Subcutaneous adipose tissue (tissue), 4 donors: ENCODE data around the gene RINL. TPM values are rescaled to one million over a fixed set of nuclear protein-coding genes. Genes with fewer than 3 reads are reported as not detected.

Experiments used
- total RNA-seq, 4 donors: library from RNA; depleted of rRNA; stranded (reverse); fragments of >200 nt; gene quantifications; one replicate each; pipeline ENCODE4 v1.1.0, GENCODE V29; 2016
- TF ChIP-seq, protein P1 (sequence below): fragments of 450-650 bp; IDR thresholded peaks from one replicate; pipeline ENCODE4 v1.5.1; 2016; ENCODE audit warnings: low read depth, mild to moderate bottlenecking, control low read depth, antibody characterized with exemption, moderate library complexity

Gene RINL
- total RNA-seq, 4 donors from 2014 or later, result 3.6 to 11.0 (median 4.6) TPM

DNA sequence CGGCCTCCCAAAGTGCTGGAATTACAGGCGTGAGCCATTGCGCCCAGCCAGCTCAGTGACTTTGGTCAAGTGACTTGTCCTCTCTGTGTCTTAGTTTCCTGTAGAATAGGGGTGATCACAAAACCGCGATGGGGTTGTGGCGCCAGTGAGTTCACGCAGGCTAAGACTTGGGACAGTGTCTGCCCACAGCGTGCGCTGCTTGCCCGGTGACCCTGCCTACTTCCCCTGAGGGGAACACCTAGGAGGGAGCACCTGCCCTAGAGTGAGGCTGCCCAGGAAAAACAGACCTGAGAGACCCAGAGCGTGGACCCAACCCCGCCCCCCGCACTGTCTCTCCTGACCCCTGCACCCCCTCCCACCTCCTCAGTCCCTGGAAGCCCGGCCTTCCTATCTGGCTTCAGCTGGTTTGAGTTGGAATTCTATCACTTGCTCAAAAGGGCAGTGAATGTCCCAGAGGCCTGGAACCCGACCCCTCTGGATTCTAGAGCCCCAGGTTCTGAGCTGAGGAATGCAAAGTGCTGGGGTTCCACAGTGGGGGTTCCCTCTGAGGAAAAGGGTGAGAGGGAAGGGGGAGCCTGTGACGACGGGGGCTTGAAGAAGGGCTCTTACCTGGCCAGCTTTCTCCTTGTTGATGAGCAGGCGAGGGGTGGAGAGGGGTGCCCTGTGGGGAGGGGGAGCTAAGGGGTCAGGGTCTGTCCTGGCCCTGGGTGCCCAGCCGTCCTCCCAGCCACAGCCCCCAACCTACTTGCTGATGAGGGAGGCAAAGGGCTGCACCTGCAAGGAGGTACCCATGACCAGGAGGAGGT is 2.2 kb upstream of the RINL start:
- TF ChIP-seq, protein P1, sequence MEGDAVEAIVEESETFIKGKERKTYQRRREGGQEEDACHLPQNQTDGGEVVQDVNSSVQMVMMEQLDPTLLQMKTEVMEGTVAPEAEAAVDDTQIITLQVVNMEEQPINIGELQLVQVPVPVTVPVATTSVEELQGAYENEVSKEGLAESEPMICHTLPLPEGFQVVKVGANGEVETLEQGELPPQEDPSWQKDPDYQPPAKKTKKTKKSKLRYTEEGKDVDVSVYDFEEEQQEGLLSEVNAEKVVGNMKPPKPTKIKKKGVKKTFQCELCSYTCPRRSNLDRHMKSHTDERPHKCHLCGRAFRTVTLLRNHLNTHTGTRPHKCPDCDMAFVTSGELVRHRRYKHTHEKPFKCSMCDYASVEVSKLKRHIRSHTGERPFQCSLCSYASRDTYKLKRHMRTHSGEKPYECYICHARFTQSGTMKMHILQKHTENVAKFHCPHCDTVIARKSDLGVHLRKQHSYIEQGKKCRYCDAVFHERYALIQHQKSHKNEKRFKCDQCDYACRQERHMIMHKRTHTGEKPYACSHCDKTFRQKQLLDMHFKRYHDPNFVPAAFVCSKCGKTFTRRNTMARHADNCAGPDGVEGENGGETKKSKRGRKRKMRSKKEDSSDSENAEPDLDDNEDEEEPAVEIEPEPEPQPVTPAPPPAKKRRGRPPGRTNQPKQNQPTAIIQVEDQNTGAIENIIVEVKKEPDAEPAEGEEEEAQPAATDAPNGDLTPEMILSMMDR, result no peak

DNA sequence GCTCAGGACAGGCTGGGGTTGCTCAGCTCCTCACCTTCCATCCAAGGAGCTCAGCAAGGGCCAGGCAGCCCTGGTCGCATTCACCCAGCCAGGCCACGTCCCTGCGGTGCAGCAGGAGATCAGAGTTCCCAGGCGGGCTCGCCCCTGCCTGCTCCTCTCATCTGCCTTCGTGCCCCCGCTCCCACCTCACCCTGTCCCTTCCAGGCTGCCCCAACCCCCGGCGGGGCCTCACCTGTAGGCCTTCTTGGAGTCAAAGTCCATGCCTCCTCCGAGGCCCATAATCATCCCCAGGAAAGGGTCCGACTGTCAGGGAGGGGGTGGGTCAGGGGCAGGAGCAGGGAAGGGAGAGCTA is 1.3 kb upstream of the RINL start:
- TF ChIP-seq, protein P1, result no peak

DNA sequence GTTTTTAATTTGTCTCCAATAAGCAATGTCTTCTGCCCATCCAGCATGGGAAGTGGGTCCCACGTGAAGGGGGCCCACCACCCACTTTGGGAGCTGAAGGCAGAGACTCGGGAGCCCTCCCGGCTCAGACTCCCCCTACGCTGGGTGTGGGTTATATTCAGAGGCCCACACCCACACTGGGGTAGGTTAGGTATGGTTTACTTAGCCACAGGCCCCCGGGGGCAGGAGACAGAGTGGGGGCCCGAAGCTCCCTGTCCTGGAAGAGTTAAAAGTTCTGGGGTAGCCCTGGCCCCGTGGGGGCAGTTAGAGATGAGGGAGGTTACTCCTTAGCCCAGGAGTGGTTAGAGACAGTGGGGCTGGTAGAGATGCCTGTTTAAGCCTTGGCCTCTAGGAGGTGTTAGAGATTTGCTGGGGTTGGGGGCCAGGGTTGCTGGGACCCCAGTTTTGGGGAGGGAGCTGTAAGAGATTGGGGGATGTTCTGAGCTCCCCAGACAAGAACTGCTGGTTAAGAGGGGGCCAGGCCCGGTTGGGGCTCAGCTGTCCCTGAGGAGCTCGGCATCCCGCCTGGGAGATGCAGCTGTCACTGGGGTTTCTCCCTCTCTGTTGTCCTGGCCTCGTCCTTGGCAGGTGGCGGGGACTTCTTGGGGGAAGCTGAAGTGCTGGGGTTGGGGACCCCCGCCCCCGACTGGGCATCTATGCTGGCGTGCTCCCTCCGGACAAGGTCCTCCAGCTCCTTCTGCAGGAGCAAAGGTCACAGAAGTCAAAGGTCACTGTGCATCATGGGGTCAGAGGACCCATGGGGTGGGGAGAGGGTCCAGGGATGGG is 712 bp upstream of the RINL start:
- TF ChIP-seq, protein P1, result no peak

DNA sequence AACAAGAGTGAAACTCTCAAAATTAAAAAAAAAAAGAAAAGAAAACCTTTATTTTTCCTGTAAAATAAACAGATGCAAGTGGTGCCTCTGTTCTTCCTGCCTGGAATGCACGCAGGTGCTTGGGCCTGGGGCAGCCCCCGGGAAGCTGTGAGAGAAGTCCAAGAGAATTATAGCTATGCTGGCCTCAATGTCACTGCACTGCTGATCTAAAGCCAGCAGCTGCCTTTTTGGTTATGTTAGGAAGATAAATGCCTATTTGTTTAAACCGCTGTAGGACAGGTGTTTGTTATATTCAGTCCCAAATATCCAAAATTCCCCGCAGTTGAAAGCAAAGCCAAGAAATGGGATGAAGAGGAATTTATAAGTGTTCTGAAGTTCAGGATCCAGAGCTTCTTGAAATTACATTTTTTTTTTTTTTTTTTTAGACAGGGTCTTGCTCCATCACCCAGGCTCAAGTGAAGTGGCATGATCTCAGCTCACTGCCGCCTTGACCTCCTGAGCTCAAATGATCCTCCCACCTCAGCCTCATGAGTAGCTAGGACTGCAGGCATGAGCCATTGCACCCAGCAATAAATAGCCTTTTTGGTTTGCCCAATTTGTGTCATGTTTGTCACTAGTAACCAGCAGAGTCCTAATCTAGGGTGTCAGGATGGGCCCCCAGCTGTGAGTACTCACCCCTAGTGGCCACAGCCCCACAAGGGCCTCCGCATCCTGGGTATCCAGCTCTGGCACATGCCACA is 2.2 kb downstream of the RINL start:
- TF ChIP-seq, protein P1, result no peak

DNA sequence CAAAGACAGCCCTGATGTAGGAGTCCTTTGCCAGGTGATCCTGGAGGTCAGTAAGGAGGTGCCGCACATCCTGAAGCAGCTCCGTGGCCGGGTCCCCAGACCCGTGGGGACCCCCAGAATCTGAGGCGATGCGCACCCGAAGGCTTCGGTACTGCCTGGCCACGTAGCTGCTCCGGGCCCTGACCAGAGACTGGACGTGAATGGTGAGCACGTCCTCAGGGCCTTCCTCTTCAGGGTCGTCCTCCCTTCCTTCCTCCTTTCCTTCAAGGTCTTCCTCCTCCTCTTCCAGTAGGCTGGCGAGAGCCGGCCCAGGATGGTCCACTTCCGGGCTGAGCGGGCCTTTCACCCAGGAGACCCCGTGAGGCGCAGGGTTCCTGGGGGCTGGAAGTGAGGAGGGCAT is 7.5 kb downstream of the RINL start:
- TF ChIP-seq, protein P1, result no peak

DNA sequence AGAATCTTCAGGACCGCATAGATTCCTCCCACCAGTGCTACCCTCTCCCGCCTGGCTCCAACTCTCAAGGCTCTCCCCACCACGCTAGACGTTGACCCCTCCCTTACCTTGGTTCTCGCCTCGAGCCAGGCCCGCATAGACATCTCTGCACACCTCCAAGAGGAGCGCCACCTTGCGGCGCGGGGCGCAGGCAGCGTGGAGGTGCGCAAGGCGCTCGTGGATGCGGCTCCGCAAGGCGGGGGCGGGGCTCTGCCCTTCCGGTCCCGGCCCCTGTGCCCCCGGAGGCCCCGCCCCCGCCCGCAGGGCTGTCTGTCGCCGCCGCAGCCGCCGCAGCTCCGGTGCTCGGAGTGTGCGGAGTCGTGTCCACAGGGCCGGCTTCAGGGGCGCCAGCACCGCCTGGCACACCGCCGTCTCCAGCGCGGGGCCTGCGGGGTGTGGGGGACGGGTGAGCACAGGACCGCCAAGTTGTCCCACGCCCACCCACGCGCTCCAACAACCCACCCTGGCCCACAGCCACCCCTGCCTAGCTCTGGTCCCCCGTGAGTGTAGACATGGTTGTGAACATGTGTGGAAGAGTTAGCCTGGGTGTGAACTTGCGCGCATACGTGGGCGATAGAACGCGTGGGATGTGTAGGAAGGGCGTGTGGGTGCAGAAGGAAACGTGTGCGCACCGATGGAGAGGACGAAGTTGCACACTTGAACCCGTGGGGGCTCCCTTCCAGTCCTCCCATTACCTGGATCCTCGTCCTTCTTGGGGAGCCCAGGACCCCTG is 8.1 kb downstream of the RINL start:
- TF ChIP-seq, protein P1, result no peak
